GM19099 (cell line): ENCODE measurements around the gene MFSD12.
A peak's percentile ranks its signal among the peaks of the same experiment; 100 is the strongest.

ENCODE experiments used
- POLR2A ChIP-seq: IDR thresholded peaks from 3 replicates; pipeline ENCODE4 v1.6.1; 2011; ENCODE audit warnings: low read depth; ENCODE audit not compliant: insufficient read length; ENCODE audit errors: extremely low read depth

MFSD12 gene

GRCh38 chr19:3573858-3574637, 16.7 kb upstream of the MFSD12 start:
- TF ChIP-seq POLR2A, result no peak

GRCh38 chr19:3573162-3573857, 15.9 kb upstream of the MFSD12 start:
- TF ChIP-seq POLR2A, result no peak

GRCh38 chr19:3572855-3573161, 15.4 kb upstream of the MFSD12 start, which contains the start of gene HMG20B:
Gene HMG20B, plus strand, starts transcription at chr19:3572944. Its CDS starts 366 bp downstream, at chr19:3573310.
- peak; percentile 11 for TF ChIP-seq POLR2A

- TF ChIP-seq POLR2A, result no peak
Observed at GRCh38 chr19:3572132-3572854, 14.9 kb upstream of the MFSD12 start.

GRCh38 chr19:3570606-3571011, 13.2 kb upstream of the MFSD12 start:
- TF ChIP-seq POLR2A, result no peak

- no peak for TF ChIP-seq POLR2A
Observed at GRCh38 chr19:3565139-3565538, 7.8 kb upstream of the MFSD12 start.

- TF ChIP-seq POLR2A, result no peak
Observed at GRCh38 chr19:3563709-3564524, 6.5 kb upstream of the MFSD12 start.

GRCh38 chr19:3556978-3557460, 367 bp downstream of the MFSD12 start:
- TF ChIP-seq POLR2A, result no peak

GRCh38 chr19:3556423-3556977, 886 bp downstream of the MFSD12 start:
- TF ChIP-seq POLR2A, result no peak

GRCh38 chr19:3555653-3556422, 1.5 kb downstream of the MFSD12 start:
- TF ChIP-seq POLR2A, result no peak

- TF ChIP-seq POLR2A, result no peak
Observed at GRCh38 chr19:3554254-3555083, 2.9 kb downstream of the MFSD12 start.

GRCh38 chr19:3551792-3552095, 5.6 kb downstream of the MFSD12 start:
- TF ChIP-seq POLR2A, result no peak
